Activated CD4-positive, alpha-beta T cell treated with anti-CD3 and anti-CD28 coated beads for 24 hours (primary cell): ENCODE measurements around the gene XYLB.

ENCODE experiments used
- DNase-seq, 2 donors: peaks; one replicate each; pipeline ENCODE4 v3.0.0-alpha.2; 2020; ENCODE audit warnings: low read depth in 2 of 2

The XYLB gene

GRCh38 chr3:38323060-38323459, 23.5 kb upstream of the XYLB start:
- no peak for DNase-seq

- no peak for DNase-seq
Observed at GRCh38 chr3:38325256-38325655, 21.3 kb upstream of the XYLB start.

- no peak for DNase-seq
Observed at GRCh38 chr3:38327335-38328009, 19.1 kb upstream of the XYLB start.

GRCh38 chr3:38331257-38332022, 15.1 kb upstream of the XYLB start:
- no peak for DNase-seq

GRCh38 chr3:38332201-38332600, 14.4 kb upstream of the XYLB start:
- DNase-seq, result no peak

GRCh38 chr3:38334142-38335055, 12.2 kb upstream of the XYLB start:
- no peak for DNase-seq

- no peak for DNase-seq
Observed at GRCh38 chr3:38335263-38335662, 11.3 kb upstream of the XYLB start.

- no peak for DNase-seq
Observed at GRCh38 chr3:38337703-38338102, 8.9 kb upstream of the XYLB start.

- no peak for DNase-seq
Observed at GRCh38 chr3:38343797-38344594, 2.6 kb upstream of the XYLB start.

GRCh38 chr3:38345879-38346586, 552 bp upstream of the XYLB start:
- DNase-seq, result no peak

GRCh38 chr3:38347421-38348200, 1.0 kb downstream of the XYLB start:
- DNase-seq, result no peak

GRCh38 chr3:38348903-38349302, 2.3 kb downstream of the XYLB start:
- DNase-seq, result no peak

GRCh38 chr3:38349684-38350359, 3.2 kb downstream of the XYLB start:
- no peak for DNase-seq

GRCh38 chr3:38353151-38353550, 6.6 kb downstream of the XYLB start:
- no peak for DNase-seq

- no peak for DNase-seq
Observed at GRCh38 chr3:38354588-38355330, 8.2 kb downstream of the XYLB start.

- DNase-seq, result no peak
Observed at GRCh38 chr3:38359038-38359437, 12.5 kb downstream of the XYLB start.

- no peak for DNase-seq
Observed at GRCh38 chr3:38360345-38360744, 13.8 kb downstream of the XYLB start.

GRCh38 chr3:38361496-38361895, 14.9 kb downstream of the XYLB start:
- DNase-seq, result no peak

- no peak for DNase-seq
Observed at GRCh38 chr3:38362825-38363224, 16.2 kb downstream of the XYLB start.
